GM20000 (cell line): ENCODE data around the gene GRK3.

Experiments
- DNase-seq: peaks from one replicate; pipeline ENCODE4 v3.0.0; 2012; ENCODE audit warnings: low spot score
- CTCF ChIP-seq: IDR thresholded peaks from 2 replicates; pipeline ENCODE4 v1.5.1; 2012; ENCODE audit warnings: mild to moderate bottlenecking, control low read depth; ENCODE audit errors: extremely low read depth, missing control alignments

Gene GRK3

GRCh38 chr22:25758316-25758715 is 193.8 kb downstream of the GRK3 start:
- DNase-seq, result no peak
- no peak for TF ChIP-seq CTCF

- DNase-seq, result no peak
- no peak for TF ChIP-seq CTCF
Observed at GRCh38 chr22:25759825-25760231, 195.4 kb downstream of the GRK3 start.

GRCh38 chr22:25760294-25760693 is 195.8 kb downstream of the GRK3 start:
- no peak for DNase-seq
- TF ChIP-seq CTCF, result no peak

- DNase-seq, result no peak
- no peak for TF ChIP-seq CTCF
Observed at GRCh38 chr22:25760848-25761595, 196.5 kb downstream of the GRK3 start.

GRCh38 chr22:25762147-25762546 is 197.7 kb downstream of the GRK3 start:
- no peak for DNase-seq
- TF ChIP-seq CTCF, result no peak

GRCh38 chr22:25763239-25763777 is 198.8 kb downstream of the GRK3 start:
- no peak for TF ChIP-seq CTCF
- DNase-seq, result no peak

- DNase-seq, result no peak
- no peak for TF ChIP-seq CTCF
Observed at GRCh38 chr22:25764270-25765015, 200.0 kb downstream of the GRK3 start.
